HG02588 (cell line): ENCODE results near the gene COPB1.

ENCODE experiments used
- ATAC-seq: cut with Tn5 transposase; IDR thresholded peaks from one replicate; pipeline ENCODE4 v1.9.1; 2021; ENCODE audit warnings: mild to moderate bottlenecking, moderate library complexity; ENCODE audit not compliant: unreplicated experiment

Gene COPB1

GRCh38 chr11:14435717-14436512 lies 63.7 kb downstream of the COPB1 start:
- no peak for ATAC-seq

- ATAC-seq: no peak
These were observed 74.0 kb downstream of the COPB1 start for GRCh38 chr11:14425621-14426020.

GRCh38 chr11:14424096-14424495 lies 75.5 kb downstream of the COPB1 start:
- no peak for ATAC-seq

- ATAC-seq: no peak
These were observed 76.0 kb downstream of the COPB1 start for GRCh38 chr11:14423633-14424032.

GRCh38 chr11:14422814-14423182 lies 76.8 kb downstream of the COPB1 start:
- no peak for ATAC-seq

GRCh38 chr11:14422052-14422813 lies 77.4 kb downstream of the COPB1 start:
- no peak for ATAC-seq

- ATAC-seq: no peak
These were observed 79.4 kb downstream of the COPB1 start for GRCh38 chr11:14420223-14420622.

GRCh38 chr11:14418801-14419417 lies 80.7 kb downstream of the COPB1 start:
- ATAC-seq: no peak

GRCh38 chr11:14417617-14418374 lies 81.8 kb downstream of the COPB1 start:
- no peak for ATAC-seq

GRCh38 chr11:14417186-14417585 lies 82.4 kb downstream of the COPB1 start:
- no peak for ATAC-seq

- ATAC-seq: peak; percentile 74
These were observed 84.8 kb downstream of the COPB1 start for GRCh38 chr11:14414470-14415461.

- ATAC-seq: no peak
These were observed 86.1 kb downstream of the COPB1 start for GRCh38 chr11:14413307-14414069.

GRCh38 chr11:14411818-14412217 lies 87.8 kb downstream of the COPB1 start:
- no peak for ATAC-seq

- no peak for ATAC-seq
These were observed 89.7 kb downstream of the COPB1 start for GRCh38 chr11:14409891-14410290.

GRCh38 chr11:14408612-14409011 lies 91.0 kb downstream of the COPB1 start:
- no peak for ATAC-seq
